HG03280 (cell line): Measurements from ENCODE around the gene LAMC3.

ENCODE experiments used
- ATAC-seq: cut with Tn5 transposase; IDR thresholded peaks from one replicate; pipeline ENCODE4 v1.9.1; 2021; ENCODE audit warnings: mild to moderate bottlenecking, moderate library complexity; ENCODE audit not compliant: unreplicated experiment

Gene LAMC3

DNA sequence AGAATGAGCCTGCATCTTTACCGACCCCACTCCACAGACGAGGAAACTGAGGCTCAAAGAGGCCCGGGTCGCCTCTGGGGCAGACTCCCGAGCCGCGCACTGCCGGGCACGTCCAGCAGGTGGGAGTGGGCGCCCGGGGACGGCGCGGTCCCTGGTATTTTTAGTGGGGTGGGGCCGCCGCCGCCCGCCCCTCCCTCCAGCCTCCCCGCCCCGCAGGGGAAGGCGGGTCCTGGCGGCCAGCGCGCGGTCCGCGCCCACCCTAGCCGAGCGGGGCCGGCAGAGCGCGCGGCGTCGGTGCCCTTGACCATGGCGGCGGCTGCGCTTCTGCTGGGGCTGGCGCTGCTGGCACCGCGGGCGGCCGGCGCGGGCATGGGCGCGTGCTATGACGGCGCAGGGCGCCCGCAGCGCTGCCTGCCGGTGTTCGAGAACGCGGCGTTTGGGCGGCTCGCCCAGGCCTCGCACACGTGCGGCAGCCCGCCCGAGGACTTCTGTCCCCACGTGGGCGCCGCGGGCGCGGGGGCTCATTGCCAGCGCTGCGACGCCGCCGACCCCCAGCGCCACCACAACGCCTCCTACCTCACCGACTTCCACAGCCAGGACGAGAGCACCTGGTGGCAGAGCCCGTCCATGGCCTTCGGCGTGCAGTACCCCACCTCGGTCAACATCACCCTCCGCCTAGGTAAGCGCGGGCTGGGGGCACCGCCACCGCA lies at the start of gene LAMC3:
LAMC3 (plus strand) TSS at position 266 of the 710 bp plus-strand sequence; CDS start at position 307, 41 bp downstream.
- ATAC-seq, result no peak

GRCh38 chr9:130959809-130960334 lies 49.1 kb upstream of the LAMC3 start:
- ATAC-seq, result no peak

DNA sequence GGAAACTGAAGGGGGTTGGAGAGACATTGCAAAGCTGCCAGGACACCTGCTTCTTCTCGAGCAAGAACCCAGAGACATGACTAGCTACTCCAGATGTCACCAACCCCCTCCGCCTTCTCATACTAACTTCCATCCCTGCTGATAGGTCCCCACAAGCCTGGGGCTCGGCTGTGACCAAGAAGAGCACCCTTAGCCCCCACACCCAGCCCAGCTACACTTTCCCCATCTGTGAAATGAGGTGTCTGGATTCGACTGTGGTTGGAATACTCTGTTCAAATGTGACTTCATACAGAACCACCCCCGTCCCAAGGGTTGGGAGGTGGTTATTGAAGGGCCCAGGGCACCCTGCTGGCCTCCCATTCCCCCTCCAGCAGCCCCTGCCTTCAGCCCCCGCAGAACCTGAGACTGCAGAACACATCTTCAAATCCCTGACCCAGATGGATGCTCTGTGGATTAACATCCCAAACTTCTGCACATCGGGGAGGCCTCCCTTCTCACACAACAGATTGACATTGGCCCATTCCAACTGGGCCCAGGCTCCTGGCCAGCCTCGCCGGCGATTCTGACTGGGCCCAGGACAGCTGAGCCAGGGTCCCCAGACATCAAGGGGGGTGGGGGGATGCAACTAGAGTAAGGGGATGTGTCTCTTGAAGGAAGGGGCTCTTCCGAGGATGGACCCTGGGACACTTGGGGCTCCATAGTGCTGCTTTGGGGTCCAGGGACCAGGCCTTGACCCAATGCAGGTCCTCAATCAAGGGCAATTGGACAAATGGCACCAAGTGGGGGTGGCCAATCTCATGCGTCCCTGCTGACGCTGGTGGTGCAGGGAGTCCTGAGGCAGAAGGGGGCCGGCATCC lies 48.2 kb upstream of the LAMC3 start:
- no peak for ATAC-seq

DNA sequence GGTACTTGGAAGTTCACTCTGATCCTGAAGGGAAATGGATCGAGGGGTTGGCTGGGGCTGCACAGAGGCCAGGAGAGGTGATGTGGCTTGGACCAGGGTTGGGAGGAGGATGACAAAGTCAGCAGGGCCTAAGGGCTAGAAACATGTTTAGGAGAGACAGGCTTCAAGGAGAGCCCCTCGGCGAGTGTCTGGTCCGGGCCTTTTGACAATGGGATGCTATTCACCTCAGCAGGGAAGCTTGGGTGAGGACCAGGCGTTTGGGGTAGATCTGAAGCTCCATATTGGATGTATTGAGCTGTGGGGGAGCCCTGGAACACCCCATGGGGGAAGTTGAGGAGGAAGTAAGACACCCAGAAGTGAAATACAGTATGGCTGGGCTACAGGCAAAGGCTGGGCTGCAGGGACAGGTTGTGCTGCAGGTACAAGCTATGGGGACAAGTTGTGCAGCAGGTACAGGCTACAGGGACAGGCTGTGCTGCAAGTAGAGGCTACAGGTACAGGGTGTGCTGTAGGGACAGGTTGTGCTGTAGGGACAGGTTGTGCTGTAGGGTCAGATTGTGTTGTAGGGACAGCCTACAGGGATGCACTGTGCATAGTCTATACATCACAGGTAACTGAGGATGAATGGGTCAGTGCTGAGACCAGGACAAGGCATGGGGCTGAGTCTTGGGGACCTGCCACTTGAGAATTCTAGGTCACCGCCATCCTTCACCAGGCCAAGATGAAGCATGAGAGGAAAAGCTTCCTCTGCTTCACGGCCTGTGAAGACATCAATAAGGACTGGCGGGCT lies 47.3 kb upstream of the LAMC3 start:
- no peak for ATAC-seq

- no peak for ATAC-seq
Measured at GRCh38 chr9:130962418-130963316, 46.3 kb upstream of the LAMC3 start.

GRCh38 chr9:130963337-130963908 lies 45.6 kb upstream of the LAMC3 start:
- no peak for ATAC-seq

- ATAC-seq, result no peak
Measured at GRCh38 chr9:130963916-130964315, 45.1 kb upstream of the LAMC3 start.

- ATAC-seq, result no peak
Measured at GRCh38 chr9:130965680-130966079, 43.3 kb upstream of the LAMC3 start.

DNA sequence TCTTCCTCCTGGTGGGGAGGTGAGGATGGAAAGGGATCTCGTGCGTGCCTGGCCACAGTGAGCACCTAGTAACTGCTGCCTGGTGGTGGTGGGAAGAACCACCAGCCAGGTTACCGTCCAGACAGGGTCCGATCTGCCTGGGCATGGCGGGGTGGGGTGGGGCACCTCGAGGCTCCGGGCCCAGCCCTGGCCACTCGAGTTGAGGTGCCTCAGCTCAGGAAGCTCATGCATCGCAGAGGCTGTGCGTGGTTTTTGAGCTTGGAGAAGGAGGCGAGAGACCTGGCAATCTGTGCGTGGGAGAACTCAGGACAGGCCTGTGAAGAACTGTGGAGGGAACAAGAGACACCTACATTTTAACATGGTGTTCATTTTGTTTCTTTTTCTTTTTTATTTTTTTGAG lies 38.9 kb upstream of the LAMC3 start:
- no peak for ATAC-seq

GRCh38 chr9:130970855-130971254 lies 38.1 kb upstream of the LAMC3 start:
- ATAC-seq, result no peak

DNA sequence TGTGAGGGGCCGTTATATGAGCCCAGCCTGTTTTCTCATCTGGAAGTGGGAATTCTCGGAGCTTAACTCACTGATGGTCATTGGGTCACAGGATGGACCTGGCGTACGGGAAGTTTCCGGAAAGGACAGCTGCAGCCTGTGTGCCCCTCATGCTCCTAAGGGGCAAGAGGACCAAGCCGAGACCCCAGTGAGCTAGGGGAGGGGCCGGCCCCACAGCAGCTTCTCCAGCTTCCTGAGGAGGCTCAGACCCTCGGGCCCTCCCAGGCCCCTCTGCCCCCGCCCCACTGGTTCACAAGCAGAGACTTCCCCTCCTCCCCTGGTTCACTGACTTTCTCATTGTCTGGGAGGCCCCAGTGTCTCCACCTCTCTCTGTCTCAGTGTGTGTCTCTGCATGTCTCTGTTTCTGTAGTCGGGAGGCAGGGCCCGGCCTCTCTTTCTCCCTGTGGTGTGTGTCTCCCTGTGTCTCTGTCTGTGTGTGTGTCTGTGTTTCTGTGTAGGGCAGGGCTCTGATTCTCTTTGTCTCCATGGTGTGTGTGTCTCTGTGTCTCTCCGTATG lies 37.6 kb upstream of the LAMC3 start:
- ATAC-seq, result no peak

- no peak for ATAC-seq
Measured at GRCh38 chr9:130972277-130972956, 36.6 kb upstream of the LAMC3 start.

DNA sequence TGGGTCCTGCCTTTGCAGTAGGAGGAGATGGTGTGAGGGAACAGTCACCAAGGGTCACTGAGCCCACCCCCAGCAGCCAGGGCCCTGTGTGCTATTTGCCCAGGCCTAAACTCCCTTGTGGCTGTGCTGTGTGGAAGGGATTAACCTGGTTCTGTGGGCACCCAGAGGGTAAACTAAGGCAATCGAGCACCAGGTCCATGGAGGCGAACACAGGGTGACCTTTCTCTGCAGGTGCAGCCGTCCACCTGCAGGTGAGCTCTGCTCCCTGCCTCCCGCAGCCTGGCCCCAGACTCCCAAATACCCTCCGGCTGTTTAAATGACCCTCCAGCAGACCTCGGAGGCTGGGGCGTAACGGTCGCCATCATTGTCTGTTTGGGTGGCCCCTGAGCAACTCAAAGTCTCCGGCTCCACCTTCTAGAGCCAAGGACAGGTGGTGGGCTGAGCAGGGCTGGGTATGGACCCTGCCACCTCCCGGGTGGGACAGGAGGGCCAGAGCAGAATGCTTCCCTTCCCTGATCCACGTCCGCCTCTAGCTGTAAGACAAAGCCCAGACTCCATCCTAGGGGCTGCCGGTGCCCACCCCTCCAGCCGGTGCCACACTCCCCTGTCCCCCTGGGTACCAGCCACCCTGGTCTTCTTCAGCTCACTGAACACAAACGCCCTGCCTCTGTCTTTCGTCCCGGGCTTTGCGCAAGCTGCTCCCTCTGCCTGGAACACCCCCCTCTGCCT lies 35.9 kb upstream of the LAMC3 start:
- no peak for ATAC-seq

GRCh38 chr9:130973686-130974281 lies 35.2 kb upstream of the LAMC3 start:
- ATAC-seq, result no peak

GRCh38 chr9:130974697-130975096 lies 34.3 kb upstream of the LAMC3 start:
- ATAC-seq, result no peak

DNA sequence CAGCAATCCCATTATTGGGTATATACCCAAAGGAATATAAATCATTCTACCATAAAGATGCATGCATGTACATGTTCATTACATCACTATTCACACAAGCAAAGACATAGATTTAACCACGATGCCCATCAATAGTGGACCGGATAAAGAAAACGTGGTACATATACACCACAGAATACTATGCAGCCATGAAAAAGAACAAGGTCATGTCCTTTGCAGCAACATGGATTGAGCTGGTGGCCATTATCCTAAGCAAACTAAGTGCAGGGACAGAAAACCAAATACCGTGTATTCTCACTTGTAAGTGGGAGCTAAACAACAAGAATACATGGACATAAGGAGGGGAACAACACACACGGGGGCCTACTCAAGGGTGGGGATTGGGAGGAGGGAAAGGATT lies 33.8 kb upstream of the LAMC3 start:
- no peak for ATAC-seq

- no peak for ATAC-seq
Measured at GRCh38 chr9:130975932-130976841, 32.8 kb upstream of the LAMC3 start.
